Stimulated activated CD4-positive, alpha-beta T cell treated with anti-CD3 and anti-CD28 coated beads, Interleukin-2, amount 100 ng/mL, for 4 hours (primary cell): ENCODE results near the gene SUPT6H.
A peak's percentile ranks its signal among the peaks of the same experiment; 100 is the strongest.
"Not testable (repeated sequence)": the region's sequence is repeated elsewhere in the genome, so short reads cannot be mapped to it uniquely, and the experiment has no call there.

ENCODE experiments used
- DNase-seq: peaks from one replicate; pipeline ENCODE4 v3.0.0-alpha.2; 2020; ENCODE audit warnings: low read depth

Gene SUPT6H

DNA sequence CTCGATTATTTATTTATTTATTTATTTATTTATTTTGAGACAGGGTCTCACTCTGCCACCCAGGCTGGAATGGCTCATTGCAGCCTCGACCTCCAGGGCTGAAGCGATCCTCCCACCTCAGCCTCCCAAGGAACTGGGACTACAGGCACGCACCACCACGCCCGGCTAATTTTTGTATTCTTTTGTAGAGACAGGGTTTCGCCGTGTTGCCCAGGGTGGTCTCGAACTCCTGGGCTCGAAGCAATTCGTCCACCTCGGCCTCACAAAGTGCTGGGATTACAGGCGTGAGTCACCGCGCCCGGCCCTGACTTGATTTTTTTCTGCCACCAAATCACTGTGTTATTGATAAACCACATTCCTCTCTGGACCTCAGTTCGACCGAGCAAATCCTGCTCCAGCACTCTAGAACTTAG, 57.0 kb downstream of the SUPT6H start:
- no peak for DNase-seq

DNA sequence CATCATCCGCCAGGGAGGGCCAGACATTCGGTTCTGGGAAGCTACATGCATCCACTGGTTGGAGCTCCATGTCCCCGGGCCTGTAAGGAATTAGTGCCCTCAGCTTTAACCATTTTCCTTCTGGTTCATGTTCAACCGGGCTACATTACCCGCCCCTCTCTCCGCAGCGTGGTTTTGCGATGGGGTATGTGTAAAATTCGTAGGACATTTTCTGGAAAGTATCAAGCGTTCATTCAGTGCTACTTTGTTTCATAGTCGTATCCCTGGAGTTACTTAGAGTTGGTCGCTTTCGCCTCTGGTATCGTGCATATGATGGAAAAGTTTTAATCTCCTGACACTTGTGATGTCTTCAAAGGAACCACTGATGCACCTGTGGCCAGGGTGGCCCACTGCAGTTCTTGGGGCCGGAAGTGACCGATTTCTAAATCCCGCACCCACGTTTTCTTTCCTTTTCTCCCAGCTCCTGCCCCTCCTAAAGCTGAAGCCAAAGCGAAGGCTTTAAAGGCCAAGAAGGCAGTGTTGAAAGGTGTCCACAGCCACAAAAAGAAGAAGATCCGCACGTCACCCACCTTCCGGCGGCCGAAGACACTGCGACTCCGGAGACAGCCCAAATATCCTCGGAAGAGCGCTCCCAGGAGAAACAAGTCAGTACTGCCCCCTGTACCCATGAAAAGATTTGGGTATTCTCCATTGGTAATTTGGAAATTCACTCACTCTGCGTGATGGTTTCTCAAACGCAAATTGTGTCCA, 58.4 kb downstream of the SUPT6H start:
- no peak for DNase-seq

GRCh38 chr17:28720997-28721329, 59.0 kb downstream of the SUPT6H start:
- not testable (repeated sequence) for DNase-seq

GRCh38 chr17:28722417-28723158, 60.6 kb downstream of the SUPT6H start:
- no peak for DNase-seq

- no peak for DNase-seq
These were observed 61.3 kb downstream of the SUPT6H start for GRCh38 chr17:28723159-28723835.

- not testable (repeated sequence) for DNase-seq
These were observed 62.0 kb downstream of the SUPT6H start for GRCh38 chr17:28723836-28724499.

DNA sequence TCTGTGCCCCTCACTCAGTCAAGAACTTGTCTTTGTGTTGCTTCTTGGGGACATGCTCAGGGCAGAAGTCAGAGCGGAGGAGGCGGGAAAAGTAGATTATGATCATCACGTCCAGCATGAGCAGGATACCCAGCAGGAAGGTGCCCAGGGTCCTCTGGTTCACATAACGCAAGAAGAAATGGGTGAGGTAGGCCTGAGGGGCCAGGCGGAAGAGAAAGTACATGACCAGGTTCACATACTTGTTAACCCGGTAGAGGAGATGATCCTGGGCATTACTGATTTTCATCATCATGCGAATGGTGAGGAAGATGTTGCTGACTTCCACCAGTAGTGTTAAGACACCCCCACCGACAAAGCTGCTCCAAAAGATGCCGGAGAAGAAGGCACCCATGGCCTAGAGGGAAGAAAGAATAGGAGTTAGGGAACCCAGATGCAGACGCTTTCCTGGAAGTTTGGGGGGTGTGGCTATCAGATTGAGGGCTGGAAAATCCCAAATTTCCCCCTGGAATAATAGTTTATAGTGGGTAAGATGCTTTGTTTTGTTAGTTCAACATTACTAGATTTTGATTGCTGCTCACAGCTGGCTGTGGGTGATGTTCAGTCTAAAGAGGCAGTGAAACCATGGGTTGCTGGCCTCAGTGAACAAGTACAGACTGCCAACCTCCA, 62.6 kb downstream of the SUPT6H start:
- DNase-seq, result no peak

GRCh38 chr17:28725166-28725659, 63.2 kb downstream of the SUPT6H start:
- no peak for DNase-seq

GRCh38 chr17:28725660-28726225, 63.7 kb downstream of the SUPT6H start:
- DNase-seq, result no peak

GRCh38 chr17:28726226-28726626, 64.2 kb downstream of the SUPT6H start, which contains the start of gene TLCD1:
TSS of gene TLCD1 (minus strand) at chr17:28726233. CDS start at chr17:28726097, 136 bp downstream.
- DNase-seq, result no peak

DNA sequence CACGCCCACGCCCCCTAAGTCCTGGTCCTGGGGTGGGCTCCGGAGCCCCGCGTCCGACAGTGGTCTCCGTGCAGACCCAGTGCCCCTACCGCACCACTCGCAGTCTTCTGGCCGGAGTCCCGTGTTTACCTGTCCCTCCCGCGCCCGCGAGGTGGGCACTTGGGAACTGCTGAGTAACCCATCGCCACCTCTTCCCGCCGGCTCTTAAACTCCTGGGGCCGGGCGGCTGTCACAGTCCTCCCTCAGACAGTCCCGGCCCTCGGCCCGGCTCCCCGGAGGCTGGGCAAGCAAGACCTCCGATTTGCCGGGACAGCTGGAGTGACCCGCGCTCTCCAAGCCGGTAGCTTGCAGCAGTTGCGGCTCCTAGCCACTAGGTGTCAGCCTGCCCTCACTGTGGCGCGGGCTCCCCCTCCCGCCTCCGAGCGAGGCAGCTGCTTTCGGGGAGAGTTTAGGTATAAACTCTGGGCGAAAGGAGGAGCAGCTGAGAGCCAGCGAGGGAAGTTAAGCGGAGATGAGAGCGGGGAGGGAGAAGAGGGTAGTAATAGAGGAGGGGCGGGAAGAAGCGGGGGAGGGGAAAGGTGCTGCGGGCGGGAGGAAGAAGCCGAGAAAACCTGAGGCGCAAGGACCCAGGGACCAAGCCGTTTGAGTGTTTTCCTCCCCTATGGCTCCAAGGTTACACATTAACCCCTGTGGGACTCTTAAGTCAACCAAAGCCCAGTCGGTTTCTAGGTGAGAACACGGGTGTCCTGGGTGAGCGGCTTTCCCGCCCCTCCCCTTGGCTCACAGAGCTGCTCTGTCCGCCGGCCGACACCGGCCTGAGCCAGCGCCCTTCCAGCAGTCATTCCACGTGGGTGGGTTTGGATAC, 64.9 kb downstream of the SUPT6H start:
- DNase-seq, result peak; percentile 88

GRCh38 chr17:28728364-28729200, 66.6 kb downstream of the SUPT6H start, which contains the start of gene NEK8:
TSS of gene NEK8 (plus strand) at chr17:28728788. CDS start at chr17:28728814, 26 bp downstream.
- DNase-seq, result peak; percentile 97

GRCh38 chr17:28729950-28730330, 67.9 kb downstream of the SUPT6H start:
- DNase-seq, result no peak

- no peak for DNase-seq
These were observed 71.3 kb downstream of the SUPT6H start for GRCh38 chr17:28733346-28733745.

GRCh38 chr17:28734712-28735241, 72.8 kb downstream of the SUPT6H start:
- DNase-seq, result no peak

GRCh38 chr17:28735242-28735722, 73.3 kb downstream of the SUPT6H start:
- DNase-seq, result no peak

- DNase-seq, result not testable (repeated sequence)
These were observed 74.1 kb downstream of the SUPT6H start for GRCh38 chr17:28735913-28736769.

DNA sequence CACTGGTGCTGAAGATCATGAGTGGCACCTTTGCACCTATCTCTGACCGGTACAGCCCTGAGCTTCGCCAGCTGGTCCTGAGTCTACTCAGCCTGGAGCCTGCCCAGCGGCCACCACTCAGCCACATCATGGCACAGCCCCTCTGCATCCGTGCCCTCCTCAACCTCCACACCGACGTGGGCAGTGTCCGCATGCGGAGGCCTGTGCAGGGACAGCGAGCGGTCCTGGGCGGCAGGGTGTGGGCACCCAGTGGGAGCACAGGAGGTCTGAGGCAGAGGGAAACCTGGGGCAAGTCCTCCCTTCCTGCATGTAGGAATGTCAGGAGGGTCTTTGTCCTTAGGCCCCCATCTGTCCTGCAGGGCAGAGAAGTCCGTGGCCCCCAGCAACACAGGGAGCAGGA, 75.3 kb downstream of the SUPT6H start:
- no peak for DNase-seq
